Posterior vena cava (tissue), 2 donors: Measurements from ENCODE around the gene LPGAT1. TPM values are rescaled to one million over a fixed set of nuclear protein-coding genes. Genes with fewer than 3 reads are reported as not detected.

Experiments used
- DNase-seq: peaks from one replicate; pipeline ENCODE4 v3.0.0-alpha.2; 2020; ENCODE audit warnings: low spot score
- intact Hi-C, 2 donors: fragments of 100-400 bp; cut with DNase I; formaldehyde crosslinking; loops; one replicate each; pipeline versions ENCODE4 v1.14.1 to v1.14.2; 2022 to 2023
- total RNA-seq, 2 donors: library from RNA; stranded (reverse); fragmentation: NEBNext Ultra II Directional; extraction: Animal tissue kit (Norgen Biotek cat#: 25700); gene quantifications; one replicate each; pipeline ENCODE4 v1.2.1, GENCODE V29; 2021
- donor health status: DM: yes; HTN: yes; CAD: no.
- donor health status: DM: yes; HTN: yes; CAD: no.

The LPGAT1 gene
- total RNA-seq, 2 donors from 2014 or later = 39.7 to 51.9 TPM

- intact Hi-C loops = no loop called here
- no peak for DNase-seq
Observed at GRCh38 chr1:211741116-211741515, 89.4 kb downstream of the LPGAT1 start.

DNA sequence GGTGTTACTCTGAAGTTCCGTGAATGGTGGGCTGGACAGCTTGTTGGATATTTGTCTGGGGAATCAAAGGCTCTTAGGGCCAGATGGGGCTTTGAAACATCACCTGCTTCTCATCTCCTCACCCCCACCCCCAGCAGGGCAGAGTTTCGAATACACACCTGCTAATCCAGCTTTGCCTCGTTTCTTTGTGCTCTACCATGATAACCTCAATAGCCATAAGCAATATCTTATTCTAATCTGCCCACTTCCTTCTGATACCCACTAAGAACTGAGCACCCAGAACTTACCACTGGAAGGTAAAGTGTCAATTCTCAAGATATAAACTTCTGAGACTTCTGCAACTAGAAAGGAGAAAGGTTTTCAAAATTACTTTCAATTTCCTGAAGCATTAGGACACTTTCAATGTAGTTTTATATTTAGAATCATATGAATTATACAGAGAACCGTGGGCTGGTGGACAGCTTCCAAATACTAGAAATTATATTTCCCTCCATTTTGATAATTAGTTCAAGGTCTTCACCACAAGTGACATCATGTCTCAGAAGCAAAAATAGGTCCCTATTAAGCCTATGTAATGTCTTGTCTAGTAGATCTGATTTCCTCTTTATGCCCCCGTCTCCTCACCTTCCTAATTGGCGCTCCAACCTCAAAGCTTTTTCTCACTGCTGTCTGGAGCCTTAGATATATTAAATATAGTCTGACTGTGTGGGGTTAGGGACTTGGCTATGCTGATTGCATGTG lies 90.7 kb downstream of the LPGAT1 start:
- intact Hi-C loops = no loop called here
- DNase-seq = no peak

DNA sequence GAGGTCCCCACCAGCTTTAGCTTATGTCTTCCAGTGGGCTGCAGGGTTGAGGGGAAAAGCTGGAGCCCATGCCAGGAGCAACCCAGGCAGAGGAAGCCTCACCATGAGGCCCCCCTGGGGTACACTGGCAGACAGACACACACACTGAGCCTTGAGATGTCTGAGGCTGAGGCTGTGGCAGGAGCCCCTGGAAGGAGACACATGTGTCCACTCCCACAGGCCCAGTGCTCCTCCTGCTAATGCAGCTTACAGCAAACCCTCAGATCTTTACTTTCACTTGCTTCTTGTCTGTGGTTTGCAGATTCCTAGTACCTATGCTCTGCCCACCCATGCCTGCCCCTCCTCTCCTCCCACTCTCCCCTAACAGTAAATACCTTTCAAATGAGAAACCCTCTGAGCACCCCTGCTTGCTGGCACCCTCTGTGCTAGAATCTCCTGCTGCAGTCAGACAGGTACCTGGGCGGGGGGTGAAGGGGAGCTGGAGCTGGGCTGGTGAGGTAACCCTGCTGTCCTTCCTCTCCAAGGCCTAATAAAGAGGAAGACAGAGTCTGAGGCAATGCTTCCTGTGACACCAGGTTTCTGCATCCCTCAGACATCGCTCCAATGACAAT lies 91.8 kb downstream of the LPGAT1 start:
- no peak for DNase-seq
- intact Hi-C loops = no loop called here

GRCh38 chr1:211738096-211738690 lies 92.4 kb downstream of the LPGAT1 start:
- intact Hi-C loops = no loop called here
- no peak for DNase-seq

DNA sequence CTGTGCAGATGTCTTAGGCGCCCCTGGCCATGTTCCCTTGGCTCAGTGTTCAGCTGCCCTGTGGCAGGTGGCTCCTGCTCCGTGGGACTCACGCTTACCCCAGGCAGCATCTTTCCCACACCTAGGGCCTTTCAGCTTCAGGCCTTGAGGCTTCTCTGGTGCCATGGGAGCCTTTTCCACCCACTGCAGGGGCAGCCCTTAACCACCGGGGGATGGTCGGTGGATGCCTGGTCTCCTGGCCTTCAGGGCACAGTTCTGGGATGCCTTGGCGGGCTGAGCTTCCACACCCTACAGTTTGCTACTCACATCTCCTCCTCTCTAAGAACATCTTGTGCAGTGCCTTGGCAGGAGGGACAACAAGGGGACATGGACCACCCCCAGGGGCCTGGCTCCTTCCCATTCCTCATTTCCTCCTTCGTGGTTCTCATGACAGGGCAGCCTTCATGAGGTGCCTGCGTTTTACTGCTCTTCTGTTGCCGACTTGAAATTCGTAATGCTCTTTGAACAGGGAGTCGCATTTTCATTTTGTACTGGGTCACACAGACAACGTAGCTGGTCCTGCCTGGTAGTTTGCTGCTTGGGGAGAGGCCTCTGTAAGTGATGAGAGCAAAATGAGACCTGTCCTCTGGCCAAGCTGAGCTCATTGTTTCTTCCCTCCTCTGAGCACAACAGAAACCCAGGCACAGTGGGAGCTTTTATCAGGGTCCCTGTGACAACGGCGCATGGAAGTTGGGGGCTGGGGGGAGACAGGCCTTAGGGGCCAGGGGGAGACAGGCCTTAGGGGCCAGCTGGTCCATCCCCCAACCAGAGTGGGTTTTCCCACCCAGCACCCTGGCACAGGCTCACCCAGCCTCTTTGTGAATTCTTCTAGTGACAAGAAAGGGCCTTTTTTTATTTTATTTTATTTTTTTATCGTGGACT lies 93.2 kb downstream of the LPGAT1 start:
- no peak for DNase-seq
- intact Hi-C loops = no loop called here

GRCh38 chr1:211736351-211736915 lies 94.1 kb downstream of the LPGAT1 start:
- DNase-seq = no peak
- intact Hi-C loops = no loop called here

DNA sequence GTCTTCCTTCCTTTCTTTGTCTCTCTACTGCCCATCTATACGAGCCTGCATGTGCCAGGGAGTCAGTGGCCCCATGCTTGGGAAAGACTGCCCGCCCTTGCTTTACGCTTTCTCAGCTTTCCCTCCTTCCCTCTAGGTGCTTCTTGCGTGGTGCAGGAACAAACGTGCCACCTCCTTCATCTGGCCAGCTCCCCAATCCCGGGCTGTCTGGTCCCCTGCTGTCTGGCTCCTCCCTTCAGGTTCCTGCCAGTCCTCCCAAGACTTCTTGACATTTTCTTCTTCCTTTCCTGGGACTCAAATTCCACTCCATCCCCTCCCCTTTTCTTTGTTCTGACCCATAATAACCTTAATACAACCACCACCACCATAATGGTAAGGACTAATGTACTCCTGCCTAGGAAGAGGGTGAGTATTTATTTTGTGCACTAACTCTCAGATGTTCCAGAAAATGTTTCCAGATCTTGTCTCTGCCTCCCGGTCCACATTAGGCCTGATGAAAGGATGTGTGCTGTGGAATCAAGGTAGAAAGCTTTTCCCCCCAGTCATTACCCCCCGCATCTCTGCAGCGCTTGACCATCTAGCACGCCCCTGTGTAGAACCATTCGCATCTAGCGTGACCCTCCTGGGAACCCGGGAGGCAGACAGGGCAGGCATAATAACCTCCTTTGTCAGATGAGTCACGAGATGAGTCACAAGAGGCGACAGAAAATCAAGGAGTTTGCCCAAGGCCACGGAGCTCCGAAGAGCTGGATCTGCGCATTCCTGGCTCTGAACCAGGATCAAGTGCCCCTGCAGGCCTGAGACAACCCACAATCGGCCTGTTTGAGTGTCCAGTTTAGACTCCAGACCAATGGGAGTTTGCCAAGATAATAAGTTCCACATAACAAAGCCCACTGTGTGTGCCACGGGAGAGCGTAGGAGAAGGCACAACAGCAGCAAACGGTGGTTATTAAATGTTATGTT lies 95.1 kb downstream of the LPGAT1 start:
- no peak for DNase-seq
- intact Hi-C loops = no loop called here

DNA sequence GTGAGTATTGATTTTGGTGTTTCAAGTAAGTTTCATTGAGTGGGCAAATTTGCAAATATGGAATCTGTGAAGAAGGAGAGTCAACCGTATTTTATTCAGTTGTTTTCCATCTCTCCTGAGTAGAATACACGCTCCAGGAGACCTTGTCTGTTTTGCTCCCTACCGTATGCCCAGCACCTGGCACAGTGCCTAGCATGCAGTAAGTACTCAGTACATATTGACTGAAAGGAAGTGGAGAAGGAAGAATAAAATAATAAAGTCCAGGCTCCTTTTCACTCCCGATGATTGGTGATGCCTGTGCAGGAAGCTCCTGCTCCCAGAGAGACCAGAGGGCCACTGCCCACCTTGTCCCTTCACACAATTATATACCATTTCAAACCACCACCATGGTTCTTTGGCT lies 95.8 kb downstream of the LPGAT1 start:
- intact Hi-C loops = loop anchor here in 1 of 2 donors (5.0 kb wide), 1 partner anchor 1202 kb away; no protein-coding TSS in a partner anchor
- no peak for DNase-seq

DNA sequence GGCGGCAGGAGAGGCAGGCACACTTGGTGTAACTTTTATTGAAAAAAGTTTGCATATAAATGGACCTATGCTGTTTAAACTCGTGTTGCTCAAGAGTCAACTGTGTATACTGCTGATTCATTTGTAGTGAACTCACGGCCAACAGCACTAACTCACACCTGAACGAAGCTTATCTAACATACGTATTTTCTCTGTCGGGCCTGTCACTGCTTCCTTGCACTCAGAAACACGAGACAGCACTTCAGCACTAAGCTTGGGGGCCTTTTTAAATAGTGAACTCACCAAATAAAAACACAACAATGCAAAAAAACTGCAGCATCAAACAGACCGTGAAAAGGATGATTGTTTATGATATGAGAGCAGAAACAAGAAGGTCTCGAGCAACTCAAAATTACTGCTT lies 96.2 kb downstream of the LPGAT1 start:
- DNase-seq = no peak
- intact Hi-C loops = loop anchor here in 1 of 2 donors (5.0 kb wide), 1 partner anchor 1202 kb away; no protein-coding TSS in a partner anchor

DNA sequence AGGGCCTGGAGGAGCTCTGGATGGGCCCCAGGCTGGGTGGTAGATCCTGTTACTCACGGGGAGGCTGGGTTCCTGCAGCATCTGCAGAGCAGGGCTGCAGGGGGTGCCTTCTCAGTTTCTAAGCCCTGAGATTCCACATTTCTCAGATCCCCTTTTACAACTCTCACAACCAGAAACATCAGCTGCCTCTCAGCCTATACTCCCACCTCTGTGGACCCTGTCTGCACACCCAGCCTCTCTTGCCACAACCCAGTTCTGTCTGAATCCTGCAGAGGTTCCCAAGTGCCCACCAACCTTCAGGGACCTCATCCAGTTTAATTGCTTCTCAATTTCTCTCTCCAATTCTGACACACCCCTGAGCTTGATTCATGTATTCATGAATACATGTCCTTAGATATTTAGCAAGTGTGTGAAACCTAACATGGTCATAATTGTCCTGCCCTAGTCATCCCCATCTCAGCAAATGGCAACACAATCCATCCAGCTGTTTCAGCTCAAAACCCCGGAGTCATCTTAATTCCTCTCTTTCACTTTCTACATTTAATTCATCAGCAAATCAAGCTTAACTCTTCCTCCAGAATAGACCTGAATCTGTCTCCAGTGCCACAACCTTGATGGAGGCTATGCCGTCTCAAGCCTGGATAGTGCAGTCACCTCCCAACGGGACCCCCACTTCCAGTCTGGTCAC lies 98.1 kb downstream of the LPGAT1 start:
- intact Hi-C loops = loop anchor here in 1 of 2 donors (5.0 kb wide), 1 partner anchor 1200 kb away; no protein-coding TSS in a partner anchor
- no peak for DNase-seq

- DNase-seq = no peak
- intact Hi-C loops = loop anchor here in 1 of 2 donors (5.0 kb wide), 1 partner anchor 1199 kb away; no protein-coding TSS in a partner anchor
Observed at GRCh38 chr1:211731456-211732292, 98.9 kb downstream of the LPGAT1 start.

DNA sequence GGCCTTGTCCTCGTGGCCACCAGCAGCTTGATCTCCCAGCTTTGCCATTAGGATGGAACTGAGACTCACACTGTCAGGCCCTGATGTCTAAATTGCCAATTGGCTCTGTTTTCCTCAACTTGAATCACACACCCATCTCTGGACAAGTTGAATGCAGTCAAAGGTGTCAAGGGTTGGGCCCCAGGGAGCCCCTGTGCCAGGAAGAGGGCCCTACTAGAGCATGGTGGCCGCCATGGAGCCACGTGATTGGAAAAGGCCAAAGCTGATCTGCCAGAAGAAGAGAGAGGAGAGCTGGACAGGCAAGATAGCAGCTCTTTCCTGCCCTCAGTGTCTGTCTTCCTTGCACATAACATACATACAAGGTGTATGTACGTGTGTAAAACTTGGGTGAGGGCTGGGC lies 100.2 kb downstream of the LPGAT1 start:
- intact Hi-C loops = loop anchor here in 1 of 2 donors (5.0 kb wide), 1 partner anchor 1198 kb away; no protein-coding TSS in a partner anchor
- no peak for DNase-seq

DNA sequence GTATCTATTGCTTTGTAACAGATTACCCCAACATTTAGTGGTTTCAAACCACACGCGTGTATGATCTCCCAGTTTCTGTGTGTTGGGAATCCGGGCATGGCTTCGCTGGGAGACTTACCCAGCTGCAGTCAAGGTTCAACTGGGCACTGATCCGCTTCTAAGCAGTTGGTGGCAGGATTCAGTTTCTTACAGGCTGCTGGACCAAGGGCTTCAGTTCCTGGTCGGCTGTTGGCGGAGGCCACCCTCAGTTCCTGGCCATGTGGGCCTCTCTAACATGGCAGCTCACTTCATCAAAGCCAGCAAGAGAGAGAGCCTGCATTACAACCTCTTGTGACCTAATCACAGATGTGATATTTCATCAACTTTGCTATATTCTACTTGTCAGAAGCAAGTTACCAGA lies 101.3 kb downstream of the LPGAT1 start:
- DNase-seq = no peak
- intact Hi-C loops = no loop called here

- DNase-seq = no peak
- intact Hi-C loops = no loop called here
Observed at GRCh38 chr1:211726467-211726995, 104.0 kb downstream of the LPGAT1 start.

DNA sequence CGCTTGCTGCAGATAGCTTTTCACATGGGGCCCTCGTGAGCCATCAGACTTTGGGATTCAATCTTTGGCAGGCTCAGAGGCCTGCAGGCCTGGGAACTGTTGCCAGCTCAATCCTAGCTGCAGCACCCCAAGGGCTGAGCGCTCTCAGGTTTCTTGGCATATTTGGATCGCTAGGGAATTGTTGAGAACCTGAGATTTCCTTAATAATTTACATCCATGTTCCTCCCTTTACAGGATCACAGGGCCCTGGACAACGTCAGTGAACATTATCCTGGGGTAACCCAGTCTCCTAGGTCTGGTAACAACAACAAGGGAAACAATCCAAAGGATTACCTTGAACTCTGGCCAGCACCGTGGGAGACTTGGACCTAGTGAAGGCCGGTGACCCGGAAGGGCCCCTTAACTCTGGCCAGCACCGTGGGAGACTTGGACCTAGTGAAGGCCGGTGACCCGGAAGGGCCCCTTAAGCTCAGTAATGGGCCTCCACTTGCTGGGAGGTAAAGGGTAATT lies 105.8 kb downstream of the LPGAT1 start:
- intact Hi-C loops = no loop called here
- DNase-seq = no peak

- intact Hi-C loops = no loop called here
- no peak for DNase-seq
Observed at GRCh38 chr1:211723273-211723672, 107.3 kb downstream of the LPGAT1 start.
